HCT116 (cell line): ENCODE data around the gene RBM19. TPM values are rescaled to one million over a fixed set of nuclear protein-coding genes. Genes with fewer than 3 reads are reported as not detected.
A peak's percentile ranks its signal among the peaks of the same experiment; 100 is the strongest.

Experiments
- ATAC-seq: fragments of 200-7000 bp; cut with Tn5 transposase; 2 replicates; pipeline ENCODE4 v1.9.1; 2020; ENCODE audit warnings: mild to moderate bottlenecking, moderate library complexity
- BruUV-seq: library from RNA; stranded (reverse); fragments of 400-500 nt; replicated peaks from 2 replicates; lab custom pipeline; 2021; lab: Mats Ljungman, UMichigan
- CTCF ChIA-PET: fragments of 300-600 bp; sonication (Branson Sonifier 250); formaldehyde crosslinking; loops from one replicate; lab custom pipeline; 2021; ENCODE audit warnings: antibody characterized with exemption; lab: Charles Lee
- POLR2A ChIA-PET: fragments of 300-600, 350-600 bp; sonication (Branson Sonifier 250); formaldehyde crosslinking; loops from one replicate; lab custom pipeline; 2021; ENCODE audit warnings: antibody characterized with exemption; lab: Charles Lee
- RAD21 ChIA-PET, 2 experiments: fragments of 300-600 bp; sonication (Branson Sonifier 250); formaldehyde crosslinking; loops; one replicate each; lab custom pipeline; 2023; ENCODE audit warnings: low total read pairs in 2 of 2; ENCODE audit not compliant: uncharacterized antibody in 2 of 2, unreplicated experiment in 2 of 2, low non-redundant PET in 1 of 2; lab: Charles Lee
- DNase-seq: peaks from one replicate; pipeline ENCODE4 v3.0.0-alpha.2; 2010; ENCODE audit warnings: low read depth, low spot score
- H2AFZ ChIP-seq: fragments of 200-600 bp; shearing (Covaris generic), sonication (generic); 2 replicates; pipeline ENCODE4 v1.6.1; 2017; ENCODE audit warnings: low read depth, mixed run types, mixed read lengths, antibody characterized with exemption, low read length; ENCODE audit not compliant: poor library complexity, severe bottlenecking
- H3K27ac ChIP-seq: 2 replicates; pipeline ENCODE4 v1.5.1; 2012; ENCODE audit warnings: low read depth, low read length
- H3K27me3 ChIP-seq: fragments of 200-600 bp; sonication (generic); 2 replicates; pipeline ENCODE4 v1.6.1; 2016; ENCODE audit warnings: mixed run types, low read length, mixed read lengths; ENCODE audit not compliant: insufficient read depth
- H3K36me3 ChIP-seq, 2 experiments: fragments of 200-500 bp in 1 of 2; fragments of 200-600 bp in 1 of 2; sonication (Bioruptor generic) in 1 of 2; sonication (generic) in 1 of 2; 2 replicates each; pipeline versions ENCODE4 v1.5.1 to v1.6.1; 2014 to 2016; ENCODE audit warnings: low read length in 2 of 2, inconsistent platforms in 1 of 2, mixed read lengths in 1 of 2, mixed run types in 1 of 2; ENCODE audit not compliant: insufficient read depth in 2 of 2, control insufficient read depth in 1 of 2
- H3K4me1 ChIP-seq, 2 experiments: fragments of 200-600 bp in 1 of 2; sonication (generic) in 1 of 2; 2 replicates each; pipeline versions ENCODE4 v1.5.1 to v1.6.1; 2012 to 2017; ENCODE audit warnings: low read length in 2 of 2, inconsistent platforms in 1 of 2, mild to moderate bottlenecking in 1 of 2, mixed read lengths in 1 of 2, mixed run types in 1 of 2, moderate library complexity in 1 of 2; ENCODE audit not compliant: insufficient read depth in 2 of 2, control insufficient read depth in 1 of 2
- H3K4me2 ChIP-seq: fragments of 200-600 bp; sonication (generic); 2 replicates; pipeline ENCODE4 v1.6.1; 2017; ENCODE audit warnings: mixed run types, low read length, mixed read lengths
- H3K4me3 ChIP-seq, 2 experiments: fragments of 200-600 bp in 1 of 2; sonication (generic) in 1 of 2; replicated peaks in 1 of 2; 2 replicates each; pipeline ENCODE4 v1.5.1; 2011 to 2016; ENCODE audit warnings: low read length in 2 of 2, control low read depth in 1 of 2, low read depth in 1 of 2, mild to moderate bottlenecking in 1 of 2, mixed read lengths in 1 of 2, mixed run types in 1 of 2
- H3K79me2 ChIP-seq: fragments of 200-600 bp; sonication (generic); 2 replicates; pipeline ENCODE4 v1.6.1; 2017; ENCODE audit warnings: mild to moderate bottlenecking, mixed run types, low read length, moderate library complexity, mixed read lengths; ENCODE audit not compliant: insufficient read depth
- H3K9ac ChIP-seq: fragments of 200-600 bp; sonication (generic); 2 replicates; pipeline ENCODE4 v1.6.1; 2016; ENCODE audit warnings: low read length, mixed read lengths
- H3K9me2 ChIP-seq: fragments of 200-600 bp; sonication (generic), shearing (Covaris generic); 2 replicates; pipeline ENCODE4 v1.6.1; 2017; ENCODE audit warnings: mixed run types, mild to moderate bottlenecking, moderate library complexity; ENCODE audit not compliant: insufficient read depth
- H3K9me3 ChIP-seq, 2 experiments: fragments of 200-500 bp in 1 of 2; fragments of 200-600 bp in 1 of 2; sonication (Bioruptor generic) in 1 of 2; sonication (generic) in 1 of 2; 2 replicates each; pipeline ENCODE4 v1.6.1; 2014 to 2017; ENCODE audit warnings: low read length in 2 of 2, mixed read lengths in 2 of 2, inconsistent platforms in 1 of 2, low read depth in 1 of 2, mild to moderate bottlenecking in 1 of 2, mixed run types in 1 of 2, moderate library complexity in 1 of 2; ENCODE audit not compliant: control insufficient read depth in 1 of 2, insufficient read depth in 1 of 2
- H4K20me1 ChIP-seq: fragments of 200-600 bp; sonication (generic), shearing (Covaris generic); 2 replicates; pipeline ENCODE4 v1.6.1; 2017; ENCODE audit warnings: mixed run types, mild to moderate bottlenecking, moderate library complexity; ENCODE audit not compliant: insufficient read depth
- CTCF ChIP-seq, 3 experiments: fragments of 200-600 bp in 1 of 3; sonication (generic) in 1 of 3; IDR thresholded peaks in 2 of 3; conservative IDR thresholded peaks in 1 of 3; 2 replicates each; pipeline ENCODE4 v1.5.1; 2012 to 2017; ENCODE audit warnings: low read depth in 2 of 3, low read length in 2 of 3, antibody characterized with exemption in 1 of 3, borderline replicate concordance in 1 of 3, control low read depth in 1 of 3, mild to moderate bottlenecking in 1 of 3, mixed read lengths in 1 of 3, mixed run types in 1 of 3, moderate library complexity in 1 of 3; ENCODE audit not compliant: insufficient read depth in 1 of 3
- EGR1 ChIP-seq: IDR thresholded peaks from 2 replicates; pipeline ENCODE4 v1.6.1; 2012; ENCODE audit warnings: low read depth
- FOSL1 ChIP-seq: IDR thresholded peaks from 2 replicates; pipeline ENCODE4 v1.6.1; 2012; ENCODE audit warnings: low read depth
- JUND ChIP-seq: IDR thresholded peaks from 2 replicates; pipeline ENCODE4 v1.6.1; 2012
- MAX ChIP-seq: IDR thresholded peaks from 2 replicates; pipeline ENCODE4 v1.6.1; 2012
- POLR2A ChIP-seq: IDR thresholded peaks from 2 replicates; pipeline ENCODE4 v1.7.0; 2011; ENCODE audit warnings: borderline replicate concordance; ENCODE audit not compliant: insufficient read depth, insufficient read length; ENCODE audit errors: extremely low read depth
- POLR2AphosphoS5 ChIP-seq: IDR thresholded peaks from 2 replicates; pipeline ENCODE4 v1.6.1; 2011; ENCODE audit warnings: mild to moderate bottlenecking, low read depth, low read length, moderate library complexity
- SP1 ChIP-seq: IDR thresholded peaks from 2 replicates; pipeline ENCODE4 v1.6.1; 2012; ENCODE audit warnings: low read depth
- SRF ChIP-seq: IDR thresholded peaks from 2 replicates; pipeline ENCODE4 v1.6.1; 2012; ENCODE audit warnings: low read depth
- ZBTB33 ChIP-seq: IDR thresholded peaks from 2 replicates; pipeline ENCODE4 v1.6.1; 2011; ENCODE audit warnings: mild to moderate bottlenecking, low read length, moderate library complexity; ENCODE audit not compliant: insufficient replicate concordance; ENCODE audit errors: extremely low read depth
- ZNF274 ChIP-seq: fragments of 200-500 bp; sonication (Bioruptor generic); IDR thresholded peaks from 2 replicates; pipeline ENCODE4 v1.6.1; 2014; ENCODE audit warnings: mild to moderate bottlenecking, low read depth, low read length, inconsistent platforms
- intact Hi-C: fragments of 100-400 bp; cut with micrococcal nuclease; formaldehyde crosslinking; loops from 2 replicates; pipeline ENCODE4 v1.10.0; 2022
- total RNA-seq: library from RNA; stranded (reverse); gene quantifications from one replicate; pipeline ENCODE4 v1.2.1, GENCODE V29; 2021; ENCODE audit not compliant: unreplicated experiment

RBM19 gene
- total RNA-seq, 1 experiment from 2014 or later: 30.7 TPM

GRCh38 chr12:113892556-113892955, 73.6 kb downstream of the RBM19 start:
- Histone ChIP-seq H3K27ac (no peak overlapping the region), H3K79me2 (no peaks in the 10 kb centered on the region), H3K36me3 (no peaks in the 10 kb centered on the region), H3K4me2 (peak overlapping the region; percentile 30), H3K27me3 (no peaks in the 10 kb centered on the region), H2AFZ (no peak overlapping the region), H3K4me1 (peaks cover 4 to 14% of the 10 kb centered on the region in 2 experiments), H3K9me2 (no peaks in the 10 kb centered on the region), H3K4me3 (no peak overlapping the region), H3K9me3 (no peaks in the 10 kb centered on the region), H3K9ac (no peak overlapping the region), H4K20me1 (no peaks in the 10 kb centered on the region)
- CTCF ChIA-PET: no interaction called here
- ATAC-seq: 0 out of 2 replicates have a peak, but pooled peaks have one; percentile 3
- TF ChIP-seq ZBTB33: no peak
- TF ChIP-seq MAX: no peak
- TF ChIP-seq ZNF274: no peak
- no peak for TF ChIP-seq EGR1
- DNase-seq: no peak
- BruUV-seq: no TSS peak
- RAD21 ChIA-PET: no interaction called here
- POLR2A ChIA-PET: no interaction called here
- intact Hi-C loops: no loop called here

- Histone ChIP-seq H3K4me3 (no peak overlapping the region), H3K27me3 (no peaks in the 10 kb centered on the region), H3K36me3 (no peaks in the 10 kb centered on the region), H2AFZ (no peak overlapping the region), H3K9ac (no peak overlapping the region), H3K4me2 (peak overlapping the region; percentile 30), H3K9me2 (no peaks in the 10 kb centered on the region), H3K79me2 (no peaks in the 10 kb centered on the region), H3K27ac (no peak overlapping the region), H3K4me1 (peaks cover 4 to 14% of the 10 kb centered on the region in 2 experiments), H3K9me3 (no peaks in the 10 kb centered on the region), H4K20me1 (no peaks in the 10 kb centered on the region)
- RAD21 ChIA-PET: no interaction called here
- DNase-seq (peak; percentile 37), ATAC-seq (peak; percentile 83)
- CTCF ChIA-PET: no interaction called here
- BruUV-seq: no TSS peak
- TF ChIP-seq SP1: peak; percentile 38; the same call in 1 of the 2 replicates
- TF ChIP-seq JUND: peak; percentile 69
- TF ChIP-seq POLR2AphosphoS5: peak; percentile 14; the same call in 1 of the 2 replicates
- TF ChIP-seq FOSL1: peak; percentile 72
- no peak for TF ChIP-seq POLR2A
- no peak for TF ChIP-seq EGR1
- TF ChIP-seq CTCF (IDR thresholded peaks at IDR 0.05 in 2 of 3, conservative IDR thresholded peaks at IDR 0.05 in 1 of 3; ENCODE audit: borderline replicate concordance in 1 of 3, insufficient read depth in 1 of 3, low read depth in 2 of 3, low read length in 2 of 3): no peak
- TF ChIP-seq SRF: no peak
- TF ChIP-seq MAX: no peak
- POLR2A ChIA-PET: no interaction called here
- intact Hi-C loops: no loop called here
These were observed 74.2 kb downstream of the RBM19 start for GRCh38 chr12:113891739-113892520.
